K562 (cell line): ENCODE results near the gene ZFAND3.

ENCODE experiments used
- CHD2 ChIP-seq: IDR thresholded peaks from 2 replicates; pipeline ENCODE4 v1.6.1; 2011; ENCODE audit warnings: low read depth, low read length
- CREB1 ChIP-seq, 2 experiments: sonication (generic) in 1 of 2; formaldehyde crosslinking in 1 of 2; IDR thresholded peaks; 2 replicates each; pipeline versions ENCODE4 v1.6.1 to v1.8.0; 2012 to 2022; ENCODE audit warnings: inconsistent platforms in 1 of 2, mild to moderate bottlenecking in 1 of 2, missing genetic modification reagents in 1 of 2, moderate library complexity in 1 of 2
- ESRRB ChIP-seq: fragments of 250-450 bp; sonication (Bioruptor Pico); IDR thresholded peaks from 2 replicates; pipeline ENCODE4 v1.5.0; 2020; ENCODE audit warnings: mild to moderate bottlenecking, moderate library complexity, borderline replicate concordance
- KLF1 ChIP-seq: fragments of 450-650 bp; IDR thresholded peaks from 2 replicates; pipeline ENCODE4 v1.6.1; 2016; ENCODE audit warnings: missing genetic modification characterization, missing compliant biosample characterization
- MEF2D ChIP-seq: conservative IDR thresholded peaks from 2 replicates; pipeline ENCODE4 v1.6.1; 2016; ENCODE audit warnings: low read depth, missing genetic modification characterization, missing compliant biosample characterization
- POLR2AphosphoS2 ChIP-seq: IDR thresholded peaks from 2 replicates; pipeline ENCODE4 v1.6.1; 2012; ENCODE audit warnings: low read length, improper control_type of control experiment
- RAD21 ChIP-seq, 2 experiments: fragments of 250-450 bp in 1 of 2; fragments of 450-650 bp in 1 of 2; sonication (Bioruptor Pico) in 1 of 2; formaldehyde crosslinking in 1 of 2; IDR thresholded peaks in 1 of 2; conservative IDR thresholded peaks in 1 of 2; 2 replicates each; pipeline versions ENCODE4 v1.4.0 to v1.8.0; 2020 to 2022; ENCODE audit warnings: mild to moderate bottlenecking in 2 of 2, moderate library complexity in 1 of 2
- RBM39 ChIP-seq: fragments of 200-400 bp; formaldehyde crosslinking; optimal IDR thresholded peaks from 2 replicates; pipeline ENCODE3; 2018; ENCODE audit warnings: low read depth, low read length
- TCF7L2 ChIP-seq: fragments of 150-350 bp; IDR thresholded peaks from 2 replicates; pipeline ENCODE4 v1.6.1; 2016; ENCODE audit warnings: low read depth, mild to moderate bottlenecking, low read length, moderate library complexity
- ZNF217 ChIP-seq: sonication (generic); formaldehyde crosslinking; IDR thresholded peaks from 2 replicates; pipeline ENCODE4 v1.8.0; 2022; ENCODE audit warnings: mild to moderate bottlenecking, missing genetic modification reagents

DNA sequence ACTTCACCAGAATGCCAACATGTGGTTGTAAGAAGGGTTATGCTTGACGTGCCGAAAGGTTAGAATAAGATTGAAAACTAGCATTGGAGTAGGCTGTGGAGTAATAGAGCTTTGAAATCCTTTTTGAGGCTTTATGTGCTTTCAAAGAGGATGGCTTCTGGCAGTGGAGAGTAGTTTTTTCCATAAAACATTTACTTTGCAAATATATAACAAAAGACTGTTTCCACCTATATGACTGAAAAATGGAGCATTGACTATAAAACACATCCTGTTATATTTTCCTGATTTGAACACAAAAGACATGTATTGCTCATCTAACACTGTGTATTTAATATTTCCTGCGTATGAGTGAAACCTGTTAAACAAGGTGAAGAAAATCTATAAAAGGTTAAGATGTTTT is 38.8 kb downstream of the ZFAND3 start:
- TF ChIP-seq CHD2 (no peak), ESRRB (CRISPR knock-in tag) (no peak), CREB1 (IDR thresholded peaks at IDR 0.05) (no peak), CREB1 (CRISPR knock-in tag; IDR thresholded peaks at IDR 0.05) (no peak), MEF2D (no peak), KLF1 (tag) (no peak), TCF7L2 (no peak), POLR2AphosphoS2 (no peak), RBM39 (no peak), ZNF217 (CRISPR knock-in tag) (no peak), RAD21 (CRISPR knock-in tag; conservative IDR thresholded peaks at IDR 0.05 in 1 of 2, IDR thresholded peaks at IDR 0.05 in 1 of 2) (no peak)
